Neural progenitor cell (in vitro differentiated cells): ENCODE measurements around the gene GPRASP3. TPM values are rescaled to one million over a fixed set of nuclear protein-coding genes. Genes with fewer than 3 reads are reported as not detected.
"Not testable (repeated sequence)": the region's sequence is repeated elsewhere in the genome, so short reads cannot be mapped to it uniquely, and the experiment has no call there.

Source experiments
- DNase-seq: peaks from one replicate; pipeline ENCODE4 v3.0.0-alpha.2; 2016; ENCODE audit warnings: low spot score
- H2AFZ ChIP-seq: fragments of 200-600 bp; sonication (generic); replicated peaks from 2 replicates; pipeline ENCODE4 v1.6.1; 2016; ENCODE audit warnings: antibody characterized with exemption
- H3F3A ChIP-seq: fragments of 200-600 bp; sonication (generic); 2 replicates; pipeline ENCODE4 v1.6.1; 2016; ENCODE audit warnings: antibody characterized with exemption, low read depth
- H3K27ac ChIP-seq: fragments of 200-600 bp; sonication (generic); 2 replicates; pipeline ENCODE4 v1.5.1; 2016; ENCODE audit warnings: mild to moderate bottlenecking
- H3K27me3 ChIP-seq: fragments of 200-600 bp; sonication (generic); 2 replicates; pipeline ENCODE4 v1.6.1; 2016; ENCODE audit warnings: mild to moderate bottlenecking, moderate library complexity
- H3K36me3 ChIP-seq: fragments of 200-600 bp; sonication (generic); 2 replicates; pipeline ENCODE4 v1.5.1; 2016
- H3K4me1 ChIP-seq: fragments of 200-600 bp; sonication (generic); 2 replicates; pipeline ENCODE4 v1.6.1; 2016; ENCODE audit warnings: mixed run types
- H3K4me2 ChIP-seq: fragments of 200-600 bp; sonication (generic); 2 replicates; pipeline ENCODE4 v1.6.1; 2016
- H3K4me3 ChIP-seq: fragments of 200-600 bp; sonication (generic); 2 replicates; pipeline ENCODE4 v1.5.1; 2016
- H3K79me2 ChIP-seq: fragments of 200-600 bp; sonication (generic); 2 replicates; pipeline ENCODE4 v1.6.1; 2016; ENCODE audit warnings: low read depth
- H3K9ac ChIP-seq: fragments of 200-600 bp; sonication (generic); 2 replicates; pipeline ENCODE4 v1.6.1; 2016
- H3K9me3 ChIP-seq: fragments of 200-600 bp; sonication (generic); 2 replicates; pipeline ENCODE4 v1.5.1; 2016; ENCODE audit warnings: low read depth
- H4K20me1 ChIP-seq: fragments of 200-600 bp; sonication (generic); 2 replicates; pipeline ENCODE4 v1.6.1; 2016; ENCODE audit warnings: low read depth
- H3K27ac Mint-ChIP-seq: 3 replicates; pipeline ENCODE4 v1.8.0; 2021; ENCODE audit warnings: mixed read lengths
- H3K27me3 Mint-ChIP-seq: 2 replicates; pipeline ENCODE4 v1.8.0; 2022; ENCODE audit warnings: low read depth, mild to moderate bottlenecking, inconsistent platforms, moderate library complexity, mixed read lengths; ENCODE audit not compliant: insufficient read depth
- H3K36me3 Mint-ChIP-seq: 3 replicates; pipeline ENCODE4 v1.8.0; 2021; ENCODE audit warnings: mixed read lengths
- H3K4me1 Mint-ChIP-seq: 3 replicates; pipeline ENCODE4 v1.8.0; 2021; ENCODE audit warnings: mixed read lengths
- H3K4me3 Mint-ChIP-seq: 3 replicates; pipeline ENCODE4 v1.8.0; 2021; ENCODE audit warnings: mild to moderate bottlenecking, moderate library complexity, mixed read lengths
- H3K9me3 Mint-ChIP-seq: 3 replicates; pipeline ENCODE4 v1.8.0; 2020; ENCODE audit warnings: mixed read lengths
- CTCF ChIP-seq: fragments of 200-600 bp; sonication (generic); IDR thresholded peaks from 2 replicates; pipeline ENCODE4 v1.5.1; 2017; ENCODE audit warnings: antibody characterized with exemption, mild to moderate bottlenecking
- EZH2 ChIP-seq: fragments of 200-600 bp; sonication (generic); IDR thresholded peaks from 2 replicates; pipeline ENCODE4 v1.6.1; 2017; ENCODE audit warnings: antibody characterized with exemption, mild to moderate bottlenecking, moderate library complexity
- EZH2phosphoT487 ChIP-seq: fragments of 200-600 bp; sonication (generic); IDR thresholded peaks from 2 replicates; pipeline ENCODE4 v1.6.1; 2017; ENCODE audit warnings: antibody characterized with exemption
- total RNA-seq: library from RNA; depleted of rRNA; stranded (reverse); fragments of >200 nt; gene quantifications from 2 replicates; pipeline ENCODE4 v1.2.3, GENCODE V29; 2015; ENCODE audit warnings: low replicate concordance

GPRASP3 gene
- total RNA-seq, 1 donor from 2014 or later = 20.0 TPM

- Histone ChIP-seq H4K20me1 (no peaks in the 10 kb centered on the region), H3K4me1 (no peaks in the 10 kb centered on the region), H3K9ac (no peak overlapping the region), H3K9me3 (no peaks in the 10 kb centered on the region), H3F3A (no peaks in the 10 kb centered on the region), H3K4me3 (no peak overlapping the region), H3K36me3 (peaks cover 7% of the 10 kb centered on the region), H3K79me2 (no peaks in the 10 kb centered on the region), H2AFZ (no peak overlapping the region), H3K27me3 (peaks cover 3% of the 10 kb centered on the region), H3K4me2 (no peak overlapping the region), H3K27ac (no peak overlapping the region)
- TF ChIP-seq CTCF (no peak), EZH2 (no peak), EZH2phosphoT487 (no peak)
- Mint-ChIP-seq H3K27ac (no peak overlapping the region), H3K4me3 (no peak overlapping the region), H3K9me3 (peaks cover 15% of the 10 kb centered on the region), H3K36me3 (peaks cover 13% of the 10 kb centered on the region), H3K27me3 (peaks cover 9% of the 10 kb centered on the region), H3K4me1 (peaks cover 4% of the 10 kb centered on the region)
- DNase-seq = no peak
These were observed 4.6 kb upstream of the GPRASP3 start for GRCh38 chrX:102715967-102716366.

GRCh38 chrX:102721169-102721506 lies 595 bp downstream of the GPRASP3 start:
- not testable (repeated sequence) for H3K27ac Mint-ChIP-seq, H3F3A ChIP-seq, H2AFZ ChIP-seq, H3K9me3 ChIP-seq, H3K4me2 ChIP-seq, H3K9me3 Mint-ChIP-seq, H3K9ac ChIP-seq, H3K4me3 ChIP-seq, H3K27me3 ChIP-seq, DNase-seq, H3K36me3 ChIP-seq, H3K27me3 Mint-ChIP-seq, H3K4me3 Mint-ChIP-seq, H3K36me3 Mint-ChIP-seq, H3K4me1 ChIP-seq, H3K27ac ChIP-seq, H3K4me1 Mint-ChIP-seq, H3K79me2 ChIP-seq, H4K20me1 ChIP-seq

- Histone ChIP-seq H3K36me3 (no peaks in the 10 kb centered on the region), H3K4me2 (no peak overlapping the region), H3K4me1 (no peaks in the 10 kb centered on the region), H4K20me1 (no peaks in the 10 kb centered on the region), H3F3A (no peaks in the 10 kb centered on the region), H3K27me3 (no peaks in the 10 kb centered on the region), H3K79me2 (no peaks in the 10 kb centered on the region), H2AFZ (no peak overlapping the region), H3K9me3 (no peaks in the 10 kb centered on the region), H3K4me3 (no peak overlapping the region), H3K9ac (no peak overlapping the region), H3K27ac (no peak overlapping the region)
- H3K27me3 Mint-ChIP-seq = no peaks in the 10 kb centered on the region
- no peak overlapping the region for H3K27ac Mint-ChIP-seq
- H3K9me3 Mint-ChIP-seq = peaks cover 5% of the 10 kb centered on the region
- H3K4me1 Mint-ChIP-seq = no peaks in the 10 kb centered on the region
- no peak overlapping the region for H3K4me3 Mint-ChIP-seq
- no peak for DNase-seq
- no peak for TF ChIP-seq EZH2phosphoT487
- TF ChIP-seq EZH2 = no peak
- TF ChIP-seq CTCF = no peak
- H3K36me3 Mint-ChIP-seq = peaks cover 10% of the 10 kb centered on the region
These were observed 2.9 kb downstream of the GPRASP3 start for GRCh38 chrX:102723456-102723855.

- H3K36me3 Mint-ChIP-seq = peaks cover 2% of the 10 kb centered on the region
- no peak overlapping the region for H3K27ac Mint-ChIP-seq
- no peaks in the 10 kb centered on the region for H3F3A ChIP-seq
- DNase-seq = no peak
- H2AFZ ChIP-seq = no peak overlapping the region
- H4K20me1 ChIP-seq = no peaks in the 10 kb centered on the region
- H3K9ac ChIP-seq = no peak overlapping the region
- no peak overlapping the region for H3K4me3 Mint-ChIP-seq
- TF ChIP-seq EZH2 (no peak), CTCF (no peak), EZH2phosphoT487 (no peak)
- no peak overlapping the region for H3K4me3 ChIP-seq
- no peaks in the 10 kb centered on the region for H3K4me1 ChIP-seq
- no peaks in the 10 kb centered on the region for H3K79me2 ChIP-seq
- no peaks in the 10 kb centered on the region for H3K9me3 Mint-ChIP-seq
- no peak overlapping the region for H3K4me2 ChIP-seq
- no peaks in the 10 kb centered on the region for H3K4me1 Mint-ChIP-seq
- H3K27me3 ChIP-seq = no peaks in the 10 kb centered on the region
- peaks cover 2% of the 10 kb centered on the region for H3K27me3 Mint-ChIP-seq
- no peaks in the 10 kb centered on the region for H3K36me3 ChIP-seq
- H3K27ac ChIP-seq = no peak overlapping the region
- H3K9me3 ChIP-seq = no peaks in the 10 kb centered on the region
These were observed 7.2 kb downstream of the GPRASP3 start for GRCh38 chrX:102727761-102728160.
